Liver (tissue), 3 donors: Measurements from ENCODE around the gene KLHDC8A.

Source experiments
- ATF3 ChIP-seq: IDR thresholded peaks from 2 replicates; pipeline ENCODE4 v1.6.1; 2016; ENCODE audit warnings: antibody characterized with exemption
- CTCF ChIP-seq: fragments of 150-350 bp; IDR thresholded peaks from 2 replicates; pipeline ENCODE4 v1.5.1; 2017; ENCODE audit warnings: improper control_type of control experiment, low read depth, low read length; ENCODE audit not compliant: missing input control
- FOXA1 ChIP-seq: IDR thresholded peaks from 2 replicates; pipeline ENCODE4 v1.6.1; 2016; ENCODE audit warnings: antibody characterized with exemption
- FOXA2 ChIP-seq: IDR thresholded peaks from 2 replicates; pipeline ENCODE4 v1.6.1; 2016; ENCODE audit warnings: antibody characterized with exemption
- GABPA ChIP-seq, 2 donors: IDR thresholded peaks in 1 of 2; conservative IDR thresholded peaks in 1 of 2; 2 replicates each; pipeline ENCODE4 v1.6.1; 2016; ENCODE audit warnings: antibody characterized with exemption in 2 of 2, mild to moderate bottlenecking in 1 of 2, moderate library complexity in 1 of 2
- JUND ChIP-seq, 2 donors: IDR thresholded peaks; 2 replicates each; pipeline ENCODE4 v1.6.1; 2016; ENCODE audit warnings: antibody characterized with exemption in 2 of 2
- MAX ChIP-seq: IDR thresholded peaks from 2 replicates; pipeline ENCODE4 v1.6.1; 2016; ENCODE audit warnings: antibody characterized with exemption
- RAD21 ChIP-seq, 2 donors: IDR thresholded peaks; 2 replicates each; pipeline ENCODE4 v1.6.1; 2016; ENCODE audit warnings: antibody characterized with exemption in 2 of 2, mild to moderate bottlenecking in 2 of 2
- REST ChIP-seq: IDR thresholded peaks from 2 replicates; pipeline ENCODE4 v1.6.1; 2016; ENCODE audit warnings: antibody characterized with exemption, mild to moderate bottlenecking
- SP1 ChIP-seq: IDR thresholded peaks from 2 replicates; pipeline ENCODE4 v1.6.1; 2018; ENCODE audit warnings: antibody characterized with exemption, mild to moderate bottlenecking
- YY1 ChIP-seq: IDR thresholded peaks from 2 replicates; pipeline ENCODE4 v1.6.1; 2016; ENCODE audit warnings: antibody characterized with exemption, mild to moderate bottlenecking
- donor health status: healthy.
- donor health status: healthy.

- TF ChIP-seq MAX, result no peak
- TF ChIP-seq CTCF, result no peak
- no peak for TF ChIP-seq JUND (IDR thresholded peaks at IDR 0.05)
- no peak for TF ChIP-seq FOXA2
- no peak for TF ChIP-seq SP1
- TF ChIP-seq GABPA (IDR thresholded peaks at IDR 0.05 in 1 of 2, conservative IDR thresholded peaks at IDR 0.05 in 1 of 2), result no peak
- no peak for TF ChIP-seq RAD21 (IDR thresholded peaks at IDR 0.05)
- no peak for TF ChIP-seq REST
- TF ChIP-seq FOXA1, result no peak
- no peak for TF ChIP-seq ATF3
- TF ChIP-seq YY1, result no peak
Observed at GRCh38 chr1:205392650-205393049, 35.9 kb upstream of the KLHDC8A start.
